NCI-H345 treated with DMSO at 0.1 percent for 48 hours (cell line): Measurements from ENCODE around the gene TP53AIP1.

Experiments used
- DNase-seq: peaks from one replicate; lab custom pipeline; 2025; ENCODE audit not compliant: unreplicated experiment; lab: John Stamatoyannopoulos, UW

The TP53AIP1 gene

GRCh38 chr11:128942817-128943427 lies at the start of gene TP53AIP1:
TSS of gene TP53AIP1 (minus strand) at chr11:128942871. CDS start at chr11:128937818, 5,053 bp downstream.
- DNase-seq: no peak

- DNase-seq: no peak
These were observed 45.7 kb upstream of the TP53AIP1 start for GRCh38 chr11:128988242-128988970.

- no peak for DNase-seq
These were observed 43.2 kb upstream of the TP53AIP1 start for GRCh38 chr11:128985880-128986279.

GRCh38 chr11:128983023-128983422 lies 40.4 kb upstream of the TP53AIP1 start:
- DNase-seq: no peak

GRCh38 chr11:128981254-128981653 lies 38.6 kb upstream of the TP53AIP1 start:
- no peak for DNase-seq

- DNase-seq: no peak
These were observed 28.0 kb upstream of the TP53AIP1 start for GRCh38 chr11:128970598-128971190.

GRCh38 chr11:128968916-128969315 lies 26.2 kb upstream of the TP53AIP1 start:
- no peak for DNase-seq

GRCh38 chr11:128967578-128967977 lies 24.9 kb upstream of the TP53AIP1 start:
- no peak for DNase-seq

- no peak for DNase-seq
These were observed 22.8 kb upstream of the TP53AIP1 start for GRCh38 chr11:128965485-128965884.

GRCh38 chr11:128964463-128964930 lies 21.8 kb upstream of the TP53AIP1 start:
- DNase-seq: no peak

GRCh38 chr11:128963744-128964325 lies 21.2 kb upstream of the TP53AIP1 start:
- no peak for DNase-seq

- no peak for DNase-seq
These were observed 20.2 kb upstream of the TP53AIP1 start for GRCh38 chr11:128962896-128963295.

- DNase-seq: no peak
These were observed 19.0 kb upstream of the TP53AIP1 start for GRCh38 chr11:128961645-128962044.

- no peak for DNase-seq
These were observed 14.5 kb upstream of the TP53AIP1 start for GRCh38 chr11:128957202-128957482.

GRCh38 chr11:128956401-128957201 lies 13.9 kb upstream of the TP53AIP1 start:
- DNase-seq: peak; percentile 62

GRCh38 chr11:128955636-128956035 lies 13.0 kb upstream of the TP53AIP1 start:
- DNase-seq: no peak

GRCh38 chr11:128953151-128953550 lies 10.5 kb upstream of the TP53AIP1 start:
- DNase-seq: no peak

- no peak for DNase-seq
These were observed 7.3 kb upstream of the TP53AIP1 start for GRCh38 chr11:128949791-128950454.

- DNase-seq: no peak
These were observed 5.9 kb upstream of the TP53AIP1 start for GRCh38 chr11:128948583-128948982.

- DNase-seq: no peak
These were observed 5.1 kb upstream of the TP53AIP1 start for GRCh38 chr11:128947773-128948172.

- no peak for DNase-seq
These were observed 4.0 kb upstream of the TP53AIP1 start for GRCh38 chr11:128946648-128947047.
